DND-41 (cell line): ENCODE results near the gene ZXDC.

Source experiments
- EZH2 ChIP-seq: IDR thresholded peaks from 3 replicates; pipeline ENCODE4 v1.6.1; 2012; ENCODE audit warnings: borderline replicate concordance, low read depth, mild to moderate bottlenecking, moderate library complexity, low read length, inconsistent platforms; ENCODE audit not compliant: severe bottlenecking
- TF ChIP-seq, protein P1 (sequence below): IDR thresholded peaks from 2 replicates; pipeline ENCODE4 v1.5.1; 2012; ENCODE audit warnings: borderline replicate concordance, low read length, moderate library complexity, mild to moderate bottlenecking; ENCODE audit not compliant: poor library complexity, severe bottlenecking; ENCODE audit errors: extremely low read depth

DNA sequence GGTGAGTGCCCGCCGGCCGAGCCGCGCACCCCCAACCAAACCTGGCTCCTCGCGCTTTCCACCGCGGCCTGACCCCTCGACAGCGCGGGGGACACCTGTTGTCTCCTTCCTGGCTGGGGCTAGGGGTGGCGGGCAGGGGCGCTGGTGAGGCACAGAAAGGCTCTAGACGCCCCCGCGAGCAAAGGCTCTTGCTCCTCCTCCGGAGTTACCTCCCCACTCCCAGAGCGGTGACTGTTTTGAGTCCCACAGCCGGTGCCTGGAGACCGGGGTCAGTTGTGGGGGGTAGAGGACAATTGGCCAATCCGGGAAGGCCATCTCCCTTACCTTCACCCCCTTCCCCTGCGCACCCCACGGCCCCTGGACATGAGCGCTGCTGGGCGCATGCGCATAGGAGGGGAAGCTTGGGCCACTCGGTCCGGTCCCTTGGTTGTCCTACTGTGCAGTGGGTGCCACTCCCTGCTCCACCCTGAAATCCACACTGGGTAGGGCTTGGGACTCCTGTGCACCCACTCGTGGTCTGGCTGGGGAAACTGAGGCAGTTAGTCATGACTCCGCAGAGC is 48.8 kb upstream of the ZXDC start:
- TF ChIP-seq, protein P1, sequence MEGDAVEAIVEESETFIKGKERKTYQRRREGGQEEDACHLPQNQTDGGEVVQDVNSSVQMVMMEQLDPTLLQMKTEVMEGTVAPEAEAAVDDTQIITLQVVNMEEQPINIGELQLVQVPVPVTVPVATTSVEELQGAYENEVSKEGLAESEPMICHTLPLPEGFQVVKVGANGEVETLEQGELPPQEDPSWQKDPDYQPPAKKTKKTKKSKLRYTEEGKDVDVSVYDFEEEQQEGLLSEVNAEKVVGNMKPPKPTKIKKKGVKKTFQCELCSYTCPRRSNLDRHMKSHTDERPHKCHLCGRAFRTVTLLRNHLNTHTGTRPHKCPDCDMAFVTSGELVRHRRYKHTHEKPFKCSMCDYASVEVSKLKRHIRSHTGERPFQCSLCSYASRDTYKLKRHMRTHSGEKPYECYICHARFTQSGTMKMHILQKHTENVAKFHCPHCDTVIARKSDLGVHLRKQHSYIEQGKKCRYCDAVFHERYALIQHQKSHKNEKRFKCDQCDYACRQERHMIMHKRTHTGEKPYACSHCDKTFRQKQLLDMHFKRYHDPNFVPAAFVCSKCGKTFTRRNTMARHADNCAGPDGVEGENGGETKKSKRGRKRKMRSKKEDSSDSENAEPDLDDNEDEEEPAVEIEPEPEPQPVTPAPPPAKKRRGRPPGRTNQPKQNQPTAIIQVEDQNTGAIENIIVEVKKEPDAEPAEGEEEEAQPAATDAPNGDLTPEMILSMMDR = no peak
- no peak for TF ChIP-seq EZH2
